Measurements from ENCODE around the gene WAC.

GRCh38 chr10:28530751-28531150 lies 2.2 kb upstream of the WAC start:
- TF ChIP-seq, protein P1, sequence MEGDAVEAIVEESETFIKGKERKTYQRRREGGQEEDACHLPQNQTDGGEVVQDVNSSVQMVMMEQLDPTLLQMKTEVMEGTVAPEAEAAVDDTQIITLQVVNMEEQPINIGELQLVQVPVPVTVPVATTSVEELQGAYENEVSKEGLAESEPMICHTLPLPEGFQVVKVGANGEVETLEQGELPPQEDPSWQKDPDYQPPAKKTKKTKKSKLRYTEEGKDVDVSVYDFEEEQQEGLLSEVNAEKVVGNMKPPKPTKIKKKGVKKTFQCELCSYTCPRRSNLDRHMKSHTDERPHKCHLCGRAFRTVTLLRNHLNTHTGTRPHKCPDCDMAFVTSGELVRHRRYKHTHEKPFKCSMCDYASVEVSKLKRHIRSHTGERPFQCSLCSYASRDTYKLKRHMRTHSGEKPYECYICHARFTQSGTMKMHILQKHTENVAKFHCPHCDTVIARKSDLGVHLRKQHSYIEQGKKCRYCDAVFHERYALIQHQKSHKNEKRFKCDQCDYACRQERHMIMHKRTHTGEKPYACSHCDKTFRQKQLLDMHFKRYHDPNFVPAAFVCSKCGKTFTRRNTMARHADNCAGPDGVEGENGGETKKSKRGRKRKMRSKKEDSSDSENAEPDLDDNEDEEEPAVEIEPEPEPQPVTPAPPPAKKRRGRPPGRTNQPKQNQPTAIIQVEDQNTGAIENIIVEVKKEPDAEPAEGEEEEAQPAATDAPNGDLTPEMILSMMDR (IDR thresholded peaks at IDR 0.05) = no peak
- TF ChIP-seq POLR2A (IDR thresholded peaks at IDR 0.05) = no peak
- no peak for TF ChIP-seq POLR2AphosphoS5 (IDR thresholded peaks at IDR 0.05)
- TF ChIP-seq EP300 (IDR thresholded peaks at IDR 0.05; ENCODE audit: low read depth) = no peak

Measured in transverse colon (tissue), 4 donors.